Tibial artery (tissue), 4 donors: ENCODE results near the gene LGALS4.
"Not testable (repeated sequence)": the region's sequence is repeated elsewhere in the genome, so short reads cannot be mapped to it uniquely, and the experiment has no call there.

Experiments used
- DNase-seq, 2 donors: peaks; one replicate each; pipeline ENCODE4 v3.0.0-alpha.2; 2019
- H3K27ac ChIP-seq, 2 donors: fragments of 200-600 bp; sonication (generic) in 1 of 2; 1 replicate in 1 of 2; 2 replicates in 1 of 2; pipeline ENCODE4 v1.5.1; 2018 to 2019; ENCODE audit warnings: mild to moderate bottlenecking in 1 of 2
- H3K27me3 ChIP-seq, 2 donors: fragments of 200-600 bp; sonication (generic) in 1 of 2; one replicate each; pipeline versions ENCODE4 v1.5.1 to v1.6.0; 2016 to 2019
- H3K36me3 ChIP-seq, 3 donors: fragments of 200-600 bp; sonication (generic) in 2 of 3; one replicate each; pipeline ENCODE4 v1.5.1; 2016 to 2019; ENCODE audit warnings: mild to moderate bottlenecking in 2 of 3
- H3K4me1 ChIP-seq, 4 donors: fragments of 200-600 bp; sonication (generic) in 2 of 4; 1 replicate in 3 of 4; 2 replicates in 1 of 4; pipeline ENCODE4 v1.5.1; 2016 to 2019
- H3K4me3 ChIP-seq, 2 donors: fragments of 200-600 bp; sonication (generic) in 1 of 2; 1 replicate in 1 of 2; 2 replicates in 1 of 2; pipeline ENCODE4 v1.5.1; 2018 to 2019; ENCODE audit warnings: mild to moderate bottlenecking in 2 of 2
- H3K9me3 ChIP-seq, 3 donors: fragments of 200-600 bp; sonication (generic) in 1 of 3; one replicate each; pipeline ENCODE4 v1.5.1; 2016 to 2019
- CTCF ChIP-seq, 2 experiments: fragments of 200-600 bp in 1 of 2; fragments of 450-650 bp in 1 of 2; IDR thresholded peaks; one replicate each; pipeline ENCODE4 v1.5.1; 2017 to 2019; ENCODE audit warnings: antibody characterized with exemption in 2 of 2, mild to moderate bottlenecking in 1 of 2, moderate library complexity in 1 of 2
- intact Hi-C: fragments of 100-400 bp; cut with DNase I; formaldehyde crosslinking; loops from one replicate; pipeline ENCODE4 v1.15.0; 2023; ENCODE audit warnings: low total_unique reads

Gene LGALS4

GRCh38 chr19:38769635-38770211 is 43.0 kb downstream of the LGALS4 start:
- intact Hi-C loops = loop anchor here (10.0 kb wide), 1 partner anchor 105 kb away; the partner anchor contains the start of gene RINL
- Histone ChIP-seq H3K9me3 (no peaks in the 10 kb centered on the region), H3K4me1 (peaks cover 0 to 9% (median 3%) of the 10 kb centered on the region in 4 donors), H3K27ac (peak overlapping the region in 1 of 2 donors; percentile 37), H3K4me3 (peak overlapping the region; percentile 34 to 44), H3K36me3 (no peaks in the 10 kb centered on the region), H3K27me3 (no peaks in the 10 kb centered on the region)
- TF ChIP-seq CTCF (IDR thresholded peaks at IDR 0.05) = peak; percentile 78 to 83
- DNase-seq = peak; percentile 86 to 89

- no peak for TF ChIP-seq CTCF (IDR thresholded peaks at IDR 0.05)
- Histone ChIP-seq H3K9me3 (no peaks in the 10 kb centered on the region), H3K4me1 (peaks cover 0 to 9% (median 3%) of the 10 kb centered on the region in 4 donors), H3K27ac (no peak overlapping the region), H3K4me3 (no peak overlapping the region), H3K36me3 (no peaks in the 10 kb centered on the region), H3K27me3 (no peaks in the 10 kb centered on the region)
- intact Hi-C loops = loop anchor here (10.0 kb wide), 1 partner anchor 108 kb away; the partner anchor contains the start of gene RINL
- DNase-seq = no peak
These were observed 46.3 kb downstream of the LGALS4 start for GRCh38 chr19:38766276-38767047.

- Histone ChIP-seq H3K27me3 (no peaks in the 10 kb centered on the region), H3K4me1 (peaks cover 0 to 8% (median 3%) of the 10 kb centered on the region in 4 donors), H3K36me3 (no peaks in the 10 kb centered on the region), H3K27ac (no peak overlapping the region), H3K9me3 (no peaks in the 10 kb centered on the region), H3K4me3 (no peak overlapping the region)
- intact Hi-C loops = loop anchor here (10.0 kb wide), 1 partner anchor 110 kb away; the partner anchor contains the start of gene RINL
- no peak for DNase-seq
- no peak for TF ChIP-seq CTCF (IDR thresholded peaks at IDR 0.05)
These were observed 47.5 kb downstream of the LGALS4 start for GRCh38 chr19:38765214-38765613.

GRCh38 chr19:38763795-38764220 is 48.9 kb downstream of the LGALS4 start:
- intact Hi-C loops = loop anchor here (10.0 kb wide), 1 partner anchor 111 kb away; the partner anchor contains the start of gene RINL

GRCh38 chr19:38761884-38762389 is 50.8 kb downstream of the LGALS4 start:
- not testable (repeated sequence) for H3K9me3 ChIP-seq, H3K4me3 ChIP-seq, H3K36me3 ChIP-seq, H3K4me1 ChIP-seq, H3K27me3 ChIP-seq, DNase-seq, H3K27ac ChIP-seq
- intact Hi-C loops = loop anchor here (10.0 kb wide), 1 partner anchor 113 kb away; the partner anchor contains the start of gene RINL

More at GRCh38 chr19:38763795-38764220, 48.9 kb downstream of the LGALS4 start:
- DNase-seq = no peak
- Histone ChIP-seq H3K4me3 (no peak overlapping the region), H3K27me3 (no peaks in the 10 kb centered on the region), H3K27ac (no peak overlapping the region), H3K9me3 (no peaks in the 10 kb centered on the region), H3K36me3 (no peaks in the 10 kb centered on the region), H3K4me1 (no peaks in the 10 kb centered on the region)
- TF ChIP-seq CTCF (IDR thresholded peaks at IDR 0.05) = no peak

GRCh38 chr19:38760805-38761517 is 51.8 kb downstream of the LGALS4 start:
- not testable (repeated sequence) for DNase-seq, H3K4me1 ChIP-seq

More at GRCh38 chr19:38760805-38761517, 51.8 kb downstream of the LGALS4 start:
- not testable (repeated sequence) for H3K27me3 ChIP-seq, H3K9me3 ChIP-seq, H3K4me3 ChIP-seq, H3K36me3 ChIP-seq, H3K27ac ChIP-seq
- intact Hi-C loops = loop anchor here (10.0 kb wide), 1 partner anchor 114 kb away; the partner anchor contains the start of gene RINL
